ENCODE results near the gene PTPN22.

DNA sequence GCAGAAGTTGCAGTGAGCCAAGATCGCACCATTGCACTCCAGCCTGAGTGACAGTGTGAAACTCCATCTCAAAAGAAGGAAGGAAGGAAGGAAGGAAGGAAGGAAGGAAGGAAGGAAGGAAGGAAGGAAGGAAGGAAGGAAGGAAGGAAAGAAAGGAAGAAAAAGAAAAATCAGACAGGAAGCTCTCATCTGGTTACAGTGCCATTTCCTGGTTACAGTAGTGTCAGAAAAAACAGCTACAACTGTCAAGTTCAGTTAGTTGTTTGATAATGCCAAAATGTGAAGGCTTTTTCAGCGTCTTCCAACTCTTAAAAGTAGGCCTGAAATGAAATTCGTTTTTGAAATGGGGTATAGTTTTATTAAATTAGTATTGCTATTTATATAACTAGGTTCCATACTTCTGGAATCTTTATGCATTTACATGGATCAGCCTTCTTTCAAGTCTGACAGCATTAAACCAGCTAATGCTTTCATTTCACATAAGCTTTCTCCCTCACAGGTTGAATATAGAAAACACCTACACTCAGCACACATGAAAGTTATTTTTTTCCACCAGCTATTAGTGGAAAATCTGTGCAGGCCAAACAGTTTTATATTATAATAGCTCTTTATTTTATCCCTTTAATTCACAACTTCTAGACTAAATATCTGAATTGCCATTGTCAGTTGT, 21.2 kb downstream of the PTPN22 start:
- TF ChIP-seq, protein P1, sequence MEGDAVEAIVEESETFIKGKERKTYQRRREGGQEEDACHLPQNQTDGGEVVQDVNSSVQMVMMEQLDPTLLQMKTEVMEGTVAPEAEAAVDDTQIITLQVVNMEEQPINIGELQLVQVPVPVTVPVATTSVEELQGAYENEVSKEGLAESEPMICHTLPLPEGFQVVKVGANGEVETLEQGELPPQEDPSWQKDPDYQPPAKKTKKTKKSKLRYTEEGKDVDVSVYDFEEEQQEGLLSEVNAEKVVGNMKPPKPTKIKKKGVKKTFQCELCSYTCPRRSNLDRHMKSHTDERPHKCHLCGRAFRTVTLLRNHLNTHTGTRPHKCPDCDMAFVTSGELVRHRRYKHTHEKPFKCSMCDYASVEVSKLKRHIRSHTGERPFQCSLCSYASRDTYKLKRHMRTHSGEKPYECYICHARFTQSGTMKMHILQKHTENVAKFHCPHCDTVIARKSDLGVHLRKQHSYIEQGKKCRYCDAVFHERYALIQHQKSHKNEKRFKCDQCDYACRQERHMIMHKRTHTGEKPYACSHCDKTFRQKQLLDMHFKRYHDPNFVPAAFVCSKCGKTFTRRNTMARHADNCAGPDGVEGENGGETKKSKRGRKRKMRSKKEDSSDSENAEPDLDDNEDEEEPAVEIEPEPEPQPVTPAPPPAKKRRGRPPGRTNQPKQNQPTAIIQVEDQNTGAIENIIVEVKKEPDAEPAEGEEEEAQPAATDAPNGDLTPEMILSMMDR (IDR thresholded peaks at IDR 0.05 in 2 of 3, conservative IDR thresholded peaks at IDR 0.05 in 1 of 3; ENCODE audit: insufficient read depth in 2 of 3, low read depth in 1 of 3, low read length in 3 of 3) = no peak
- TF ChIP-seq, protein P2, sequence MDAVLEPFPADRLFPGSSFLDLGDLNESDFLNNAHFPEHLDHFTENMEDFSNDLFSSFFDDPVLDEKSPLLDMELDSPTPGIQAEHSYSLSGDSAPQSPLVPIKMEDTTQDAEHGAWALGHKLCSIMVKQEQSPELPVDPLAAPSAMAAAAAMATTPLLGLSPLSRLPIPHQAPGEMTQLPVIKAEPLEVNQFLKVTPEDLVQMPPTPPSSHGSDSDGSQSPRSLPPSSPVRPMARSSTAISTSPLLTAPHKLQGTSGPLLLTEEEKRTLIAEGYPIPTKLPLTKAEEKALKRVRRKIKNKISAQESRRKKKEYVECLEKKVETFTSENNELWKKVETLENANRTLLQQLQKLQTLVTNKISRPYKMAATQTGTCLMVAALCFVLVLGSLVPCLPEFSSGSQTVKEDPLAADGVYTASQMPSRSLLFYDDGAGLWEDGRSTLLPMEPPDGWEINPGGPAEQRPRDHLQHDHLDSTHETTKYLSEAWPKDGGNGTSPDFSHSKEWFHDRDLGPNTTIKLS (IDR thresholded peaks at IDR 0.05; ENCODE audit: borderline replicate concordance, low read depth) = no peak
- no peak for TF ChIP-seq CBX3 (IDR thresholded peaks at IDR 0.05; ENCODE audit: borderline replicate concordance in 1 of 2, low read length in 2 of 2)
- TF ChIP-seq EGR1 (conservative IDR thresholded peaks at IDR 0.05) = no peak
- no peak for TF ChIP-seq FOXJ3 (CRISPR knock-in tag; IDR thresholded peaks at IDR 0.05)
- no peak for TF ChIP-seq MECOM (CRISPR knock-in tag; IDR thresholded peaks at IDR 0.05)
- TF ChIP-seq TAF7 (tag; IDR thresholded peaks at IDR 0.05) = no peak
- no peak for TF ChIP-seq NR1H2 (CRISPR knock-in tag; IDR thresholded peaks at IDR 0.05)
- TF ChIP-seq, protein P3, sequence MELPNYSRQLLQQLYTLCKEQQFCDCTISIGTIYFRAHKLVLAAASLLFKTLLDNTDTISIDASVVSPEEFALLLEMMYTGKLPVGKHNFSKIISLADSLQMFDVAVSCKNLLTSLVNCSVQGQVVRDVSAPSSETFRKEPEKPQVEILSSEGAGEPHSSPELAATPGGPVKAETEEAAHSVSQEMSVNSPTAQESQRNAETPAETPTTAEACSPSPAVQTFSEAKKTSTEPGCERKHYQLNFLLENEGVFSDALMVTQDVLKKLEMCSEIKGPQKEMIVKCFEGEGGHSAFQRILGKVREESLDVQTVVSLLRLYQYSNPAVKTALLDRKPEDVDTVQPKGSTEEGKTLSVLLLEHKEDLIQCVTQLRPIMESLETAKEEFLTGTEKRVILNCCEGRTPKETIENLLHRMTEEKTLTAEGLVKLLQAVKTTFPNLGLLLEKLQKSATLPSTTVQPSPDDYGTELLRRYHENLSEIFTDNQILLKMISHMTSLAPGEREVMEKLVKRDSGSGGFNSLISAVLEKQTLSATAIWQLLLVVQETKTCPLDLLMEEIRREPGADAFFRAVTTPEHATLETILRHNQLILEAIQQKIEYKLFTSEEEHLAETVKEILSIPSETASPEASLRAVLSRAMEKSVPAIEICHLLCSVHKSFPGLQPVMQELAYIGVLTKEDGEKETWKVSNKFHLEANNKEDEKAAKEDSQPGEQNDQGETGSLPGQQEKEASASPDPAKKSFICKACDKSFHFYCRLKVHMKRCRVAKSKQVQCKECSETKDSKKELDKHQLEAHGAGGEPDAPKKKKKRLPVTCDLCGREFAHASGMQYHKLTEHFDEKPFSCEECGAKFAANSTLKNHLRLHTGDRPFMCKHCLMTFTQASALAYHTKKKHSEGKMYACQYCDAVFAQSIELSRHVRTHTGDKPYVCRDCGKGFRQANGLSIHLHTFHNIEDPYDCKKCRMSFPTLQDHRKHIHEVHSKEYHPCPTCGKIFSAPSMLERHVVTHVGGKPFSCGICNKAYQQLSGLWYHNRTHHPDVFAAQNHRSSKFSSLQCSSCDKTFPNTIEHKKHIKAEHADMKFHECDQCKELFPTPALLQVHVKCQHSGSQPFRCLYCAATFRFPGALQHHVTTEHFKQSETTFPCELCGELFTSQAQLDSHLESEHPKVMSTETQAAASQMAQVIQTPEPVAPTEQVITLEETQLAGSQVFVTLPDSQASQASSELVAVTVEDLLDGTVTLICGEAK (IDR thresholded peaks at IDR 0.05) = no peak
- TF ChIP-seq, protein P3 (CRISPR knock-in tag; IDR thresholded peaks at IDR 0.05) = no peak
- TF ChIP-seq, protein P4, sequence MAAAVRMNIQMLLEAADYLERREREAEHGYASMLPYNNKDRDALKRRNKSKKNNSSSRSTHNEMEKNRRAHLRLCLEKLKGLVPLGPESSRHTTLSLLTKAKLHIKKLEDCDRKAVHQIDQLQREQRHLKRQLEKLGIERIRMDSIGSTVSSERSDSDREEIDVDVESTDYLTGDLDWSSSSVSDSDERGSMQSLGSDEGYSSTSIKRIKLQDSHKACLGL (CRISPR knock-in tag; IDR thresholded peaks at IDR 0.05; ENCODE audit: borderline replicate concordance, poor library complexity, severe bottlenecking) = no peak
- TF ChIP-seq DIDO1 (tag; IDR thresholded peaks at IDR 0.05; ENCODE audit: low read depth) = no peak
- TF ChIP-seq TSC22D4 (tag; IDR thresholded peaks at IDR 0.05) = no peak
- TF ChIP-seq, protein P5, sequence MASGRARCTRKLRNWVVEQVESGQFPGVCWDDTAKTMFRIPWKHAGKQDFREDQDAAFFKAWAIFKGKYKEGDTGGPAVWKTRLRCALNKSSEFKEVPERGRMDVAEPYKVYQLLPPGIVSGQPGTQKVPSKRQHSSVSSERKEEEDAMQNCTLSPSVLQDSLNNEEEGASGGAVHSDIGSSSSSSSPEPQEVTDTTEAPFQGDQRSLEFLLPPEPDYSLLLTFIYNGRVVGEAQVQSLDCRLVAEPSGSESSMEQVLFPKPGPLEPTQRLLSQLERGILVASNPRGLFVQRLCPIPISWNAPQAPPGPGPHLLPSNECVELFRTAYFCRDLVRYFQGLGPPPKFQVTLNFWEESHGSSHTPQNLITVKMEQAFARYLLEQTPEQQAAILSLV (tag; IDR thresholded peaks at IDR 0.05) = no peak
- TF ChIP-seq, protein P6, sequence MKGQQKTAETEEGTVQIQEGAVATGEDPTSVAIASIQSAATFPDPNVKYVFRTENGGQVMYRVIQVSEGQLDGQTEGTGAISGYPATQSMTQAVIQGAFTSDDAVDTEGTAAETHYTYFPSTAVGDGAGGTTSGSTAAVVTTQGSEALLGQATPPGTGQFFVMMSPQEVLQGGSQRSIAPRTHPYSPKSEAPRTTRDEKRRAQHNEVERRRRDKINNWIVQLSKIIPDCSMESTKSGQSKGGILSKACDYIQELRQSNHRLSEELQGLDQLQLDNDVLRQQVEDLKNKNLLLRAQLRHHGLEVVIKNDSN (CRISPR knock-in tag; IDR thresholded peaks at IDR 0.05) = no peak

Data from K562 (cell line).